ENCODE measurements around the gene FBXO3.
A peak's percentile ranks its signal among the peaks of the same experiment; 100 is the strongest.

Gene FBXO3

DNA sequence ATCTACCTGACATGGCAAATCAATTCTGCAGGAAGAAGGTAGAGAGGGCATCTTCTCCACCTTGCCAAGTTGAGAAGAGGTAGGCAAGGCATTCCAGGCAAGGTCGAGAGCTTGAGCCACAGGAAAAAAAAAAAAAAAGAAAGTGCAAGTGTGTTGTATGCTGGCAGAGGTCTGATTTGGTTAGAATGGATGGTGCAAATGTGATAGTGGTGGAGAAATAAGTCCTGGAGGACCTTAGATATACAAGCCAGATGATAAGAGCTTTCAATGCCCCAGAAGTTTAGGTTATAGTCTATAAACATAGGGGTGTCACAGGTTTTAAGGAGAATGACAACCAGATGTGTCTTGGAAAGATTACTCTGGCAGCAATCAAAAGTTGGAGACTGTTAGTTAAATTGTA lies 1.4 kb downstream of the FBXO3 start:
- DNase-seq (ENCODE audit: low spot score) = no peak

DNA sequence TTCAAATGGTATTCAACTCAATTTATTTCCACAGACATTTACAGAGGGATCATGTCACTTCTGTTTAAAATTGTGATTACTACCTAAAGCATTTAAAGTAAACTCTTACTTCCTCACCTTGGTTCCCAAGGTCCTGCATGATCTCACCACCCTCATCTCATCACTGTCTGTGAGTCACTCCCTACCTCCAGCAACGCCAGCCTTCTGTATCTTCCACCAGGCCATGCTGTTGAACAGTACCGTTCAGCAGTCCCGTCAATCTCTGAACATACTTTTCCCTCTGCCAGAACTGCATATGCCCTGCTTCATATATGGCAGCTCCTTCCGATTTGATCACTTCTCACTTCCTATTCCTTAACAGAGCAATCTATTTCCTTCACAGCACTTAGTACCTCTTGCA lies 2.0 kb downstream of the FBXO3 start:
- DNase-seq (ENCODE audit: low spot score) = no peak

DNA sequence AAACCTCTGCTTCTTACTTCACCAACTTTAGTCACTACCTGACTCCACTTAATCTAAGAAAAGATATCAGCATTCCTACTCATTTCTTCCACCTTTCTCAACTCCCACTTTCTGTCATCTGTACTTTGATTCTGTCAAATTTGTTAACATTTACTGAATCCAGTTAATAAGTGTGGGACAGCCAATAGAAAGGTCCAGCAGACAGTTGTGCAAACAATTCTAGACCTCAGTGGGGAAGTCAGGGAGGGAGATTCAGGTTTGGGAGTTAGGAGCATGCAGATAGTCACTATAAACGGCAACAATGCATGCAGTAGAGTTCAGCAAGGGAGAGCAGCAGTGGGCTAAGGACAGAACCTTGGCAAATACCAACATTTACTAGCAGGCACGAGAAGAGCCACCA lies 4.1 kb downstream of the FBXO3 start:
- DNase-seq (ENCODE audit: low spot score) = no peak

DNA sequence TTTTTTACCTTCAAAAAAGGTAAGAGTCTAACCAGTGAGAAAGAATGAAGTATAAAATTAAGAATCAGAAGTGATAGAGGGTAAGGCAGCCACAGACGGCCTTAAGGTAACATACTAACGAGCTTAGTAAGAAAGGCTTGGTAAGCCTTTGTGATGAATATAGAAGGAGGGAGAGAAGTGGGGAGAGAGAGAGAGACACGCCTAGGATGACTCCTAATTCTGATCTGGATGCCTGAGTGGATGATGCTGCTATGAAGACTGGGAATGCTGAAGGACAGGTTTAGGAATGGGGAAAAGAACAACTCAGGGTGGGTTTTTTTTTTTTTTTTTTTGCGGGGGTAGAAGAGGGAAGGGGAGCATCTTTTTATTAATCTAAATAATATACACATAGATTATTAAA lies 4.8 kb downstream of the FBXO3 start:
- no peak for DNase-seq (ENCODE audit: low spot score)

DNA sequence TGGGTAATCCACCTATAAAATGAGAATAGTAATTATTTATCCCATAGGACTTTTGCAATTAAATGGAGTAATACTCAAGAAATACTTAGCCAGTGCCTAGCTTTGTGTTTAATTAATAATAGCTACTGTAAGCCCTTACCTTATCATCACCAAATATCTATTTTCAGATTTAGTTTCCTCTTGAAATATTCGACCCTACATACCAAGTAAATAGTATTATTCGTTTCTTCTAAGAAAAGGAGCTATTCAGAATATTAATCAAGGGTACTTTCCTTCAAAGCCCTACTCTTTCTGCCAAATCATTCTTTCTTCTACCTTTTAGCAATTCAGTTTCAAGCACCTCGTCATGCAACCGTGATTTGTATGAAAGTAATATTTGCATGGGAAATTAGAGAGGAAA lies 6.7 kb downstream of the FBXO3 start:
- no peak for DNase-seq (ENCODE audit: low spot score)

DNA sequence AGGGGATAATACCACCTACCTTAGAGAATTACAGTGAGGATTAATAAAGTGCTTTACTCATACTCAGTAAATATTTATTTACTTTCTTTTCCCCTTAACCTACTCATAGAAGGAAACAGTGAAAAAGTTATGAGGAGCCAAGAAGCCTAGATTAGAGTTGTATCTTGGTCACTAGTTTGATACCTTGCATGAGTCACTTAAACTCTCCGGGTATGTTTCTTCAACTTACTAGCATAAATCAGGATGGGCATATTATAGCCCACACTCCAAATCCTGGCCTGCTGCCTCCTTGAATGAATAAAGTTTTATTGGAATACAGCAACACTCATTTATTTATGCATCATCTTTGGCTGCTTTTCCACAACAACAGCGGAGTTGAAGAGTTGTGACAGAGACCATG lies 8.2 kb downstream of the FBXO3 start:
- DNase-seq (ENCODE audit: low spot score) = no peak

DNA sequence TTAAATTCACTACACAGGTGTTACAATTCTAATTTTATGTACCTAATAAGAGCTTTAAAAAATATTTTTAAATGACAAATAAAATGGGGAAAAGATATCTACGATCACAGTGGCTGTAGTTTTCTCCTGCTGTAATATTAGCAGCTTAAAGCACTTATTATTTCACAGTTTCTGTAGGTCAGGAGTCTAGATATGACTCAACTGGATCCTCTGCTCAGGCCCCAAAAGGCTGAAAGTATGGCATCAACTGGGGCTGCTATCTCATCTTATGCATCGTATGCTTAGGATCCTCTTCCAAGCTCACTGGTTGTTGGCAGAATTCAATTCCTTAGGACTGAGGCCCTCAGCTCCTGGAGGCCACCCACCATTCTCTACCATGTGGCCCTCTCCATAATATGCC lies 12.8 kb downstream of the FBXO3 start:
- no peak for DNase-seq (ENCODE audit: low spot score)

DNA sequence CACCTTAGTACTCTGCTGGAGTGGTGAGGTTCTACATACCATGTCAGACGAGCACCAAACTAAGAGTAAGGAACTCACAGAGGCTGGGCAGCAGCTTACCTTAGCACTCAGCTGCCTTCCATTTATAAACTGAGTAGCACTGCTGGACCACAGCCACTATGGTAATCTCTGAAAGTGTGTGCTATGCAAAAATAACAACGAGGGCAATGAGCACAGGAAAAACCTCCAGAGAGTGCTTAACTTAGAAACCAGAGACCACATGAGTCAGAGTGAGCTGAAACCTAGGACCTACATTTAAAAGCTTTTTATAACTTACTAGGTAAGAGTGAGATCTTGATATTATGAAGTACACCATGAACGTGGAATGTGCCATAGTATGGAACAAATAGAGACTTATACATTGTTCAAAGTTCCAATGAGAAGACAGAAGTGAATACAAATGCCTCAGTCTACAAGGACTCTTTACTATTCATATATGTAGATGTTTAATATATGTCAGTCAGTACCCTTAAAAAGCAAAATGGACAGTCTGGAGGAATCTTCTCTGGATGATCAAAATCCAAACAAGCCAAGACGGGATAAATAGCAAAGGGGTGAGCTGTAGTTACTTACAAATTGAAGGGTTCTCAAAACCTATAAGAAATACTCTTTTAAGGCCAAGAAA lies 20.9 kb downstream of the FBXO3 start:
- no peak for DNase-seq (ENCODE audit: low spot score)

DNA sequence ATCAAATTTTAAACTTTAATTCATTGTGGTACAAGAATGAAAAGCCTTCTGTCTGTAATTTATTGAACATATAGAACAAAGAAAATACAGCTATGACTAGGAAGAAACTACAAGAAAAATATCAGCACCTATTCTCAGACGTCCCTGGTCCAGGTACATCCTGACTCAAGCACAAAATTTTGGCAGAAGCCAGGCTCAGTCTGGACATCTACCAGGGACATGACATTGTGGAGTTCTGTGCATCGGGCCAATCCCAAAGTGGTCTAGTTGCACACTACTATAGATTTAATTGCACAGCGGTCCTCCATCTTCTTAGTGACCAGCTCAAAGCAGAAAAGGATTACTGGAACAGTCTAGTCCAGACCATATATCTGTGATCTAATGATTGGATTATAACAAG lies 22.4 kb downstream of the FBXO3 start:
- DNase-seq (ENCODE audit: low spot score) = no peak

DNA sequence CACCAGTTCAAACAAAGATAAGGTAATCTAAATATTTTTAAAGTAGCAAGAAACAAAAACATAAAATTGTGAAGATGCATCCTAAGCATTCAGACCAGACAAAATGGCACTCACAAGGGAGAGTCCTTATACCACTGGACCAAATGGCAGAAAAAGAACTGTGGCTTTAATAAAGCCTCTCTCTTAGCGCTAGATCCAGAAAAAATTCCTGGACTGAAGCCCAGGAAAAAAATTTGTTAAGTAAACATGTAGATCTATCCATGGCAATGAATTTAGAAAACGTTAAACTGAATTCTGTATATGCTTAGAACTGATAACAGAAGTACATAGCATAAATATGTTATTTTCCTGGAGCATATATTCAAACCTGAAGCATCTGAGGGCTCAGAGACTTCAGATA lies 26.3 kb downstream of the FBXO3 start:
- DNase-seq (ENCODE audit: low spot score) = no peak

DNA sequence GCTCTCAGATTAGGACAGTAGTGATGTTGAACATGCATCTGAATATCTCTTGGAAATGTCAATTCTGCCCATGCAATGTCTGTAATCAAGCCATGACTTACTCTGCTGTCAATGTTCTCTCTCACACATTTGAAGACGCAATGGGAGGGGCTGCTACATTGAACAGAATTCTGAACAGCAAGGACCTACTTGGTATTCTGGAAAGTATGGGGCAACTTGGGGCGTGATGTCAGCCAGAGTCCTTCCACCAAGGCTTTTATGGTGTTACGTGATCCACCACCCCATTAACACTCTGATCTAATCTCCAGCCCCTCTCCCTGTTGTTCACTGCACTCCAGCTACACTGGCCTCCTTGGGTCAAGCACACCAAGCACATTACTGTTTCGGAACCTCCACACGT lies 31.0 kb downstream of the FBXO3 start:
- no peak for DNase-seq (ENCODE audit: low spot score)

DNA sequence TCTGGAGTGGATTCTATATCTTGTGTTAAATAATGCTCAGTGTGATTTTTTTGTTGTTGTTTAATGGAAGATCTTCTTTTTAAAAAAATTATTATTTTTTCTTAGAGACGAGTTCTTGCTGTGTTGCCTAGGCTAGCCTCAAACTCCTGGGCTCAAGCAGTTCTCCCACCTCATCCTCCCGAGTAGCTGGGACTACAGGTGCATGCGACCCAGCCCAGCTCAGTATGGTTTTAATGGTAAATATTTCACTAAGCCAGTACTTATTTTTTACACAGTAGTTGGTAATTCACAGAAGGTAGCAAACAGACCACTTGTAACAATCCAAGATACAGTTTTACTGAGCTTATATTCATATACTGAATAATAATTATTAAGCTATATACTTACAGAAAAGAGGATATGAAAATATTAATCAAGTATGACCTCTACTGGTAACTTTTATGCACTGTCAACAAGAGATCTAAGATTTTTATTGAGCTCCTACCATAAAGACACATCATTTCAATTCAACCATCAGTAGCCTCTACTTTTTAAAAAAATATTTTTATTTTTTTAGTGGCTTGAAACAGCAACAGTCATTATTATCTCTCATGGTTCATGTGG lies 32.0 kb downstream of the FBXO3 start:
- DNase-seq (ENCODE audit: low spot score) = peak; percentile 50

DNA sequence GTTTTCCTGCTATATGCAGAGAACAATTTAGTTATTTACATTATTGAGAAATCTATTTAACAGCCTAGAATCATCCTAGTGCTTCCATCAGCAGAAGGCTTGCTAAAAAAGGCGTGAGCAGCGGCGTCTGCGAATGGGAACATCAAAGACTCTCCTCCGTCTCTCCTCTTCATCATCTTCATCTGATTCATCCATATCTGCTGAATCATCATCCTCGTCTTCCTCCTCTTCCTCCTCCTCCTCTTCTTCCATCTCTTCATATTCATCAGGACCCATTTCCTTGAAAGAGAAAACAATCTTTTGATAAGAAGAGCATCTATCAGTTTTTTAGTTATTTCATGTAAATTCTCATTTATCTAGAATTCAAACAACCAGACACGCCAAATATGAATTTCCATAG lies 32.5 kb downstream of the FBXO3 start:
- DNase-seq (ENCODE audit: low spot score) = no peak

DNA sequence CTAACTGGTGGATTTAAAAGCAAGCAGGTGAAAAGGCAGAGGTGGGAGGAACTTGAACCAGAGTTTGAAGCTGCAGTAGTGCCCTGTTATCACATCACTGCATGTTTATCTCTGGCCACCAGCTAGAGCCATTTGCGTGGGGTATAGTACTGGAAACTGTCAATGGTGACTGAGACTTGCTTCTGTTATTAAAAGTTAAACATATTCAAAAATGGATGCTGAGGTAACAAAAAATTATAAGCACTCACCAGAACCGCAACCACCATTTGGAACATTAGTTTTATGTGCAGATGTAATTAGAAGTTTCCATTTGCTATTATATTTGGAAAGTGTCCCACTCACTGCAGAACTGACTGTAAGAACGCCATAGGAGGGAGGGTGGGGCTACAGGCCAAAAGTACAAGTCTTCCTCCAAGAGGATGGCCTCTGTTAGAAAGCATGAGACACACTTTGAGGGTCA lies 36.9 kb downstream of the FBXO3 start:
- DNase-seq (ENCODE audit: low spot score) = no peak

DNA sequence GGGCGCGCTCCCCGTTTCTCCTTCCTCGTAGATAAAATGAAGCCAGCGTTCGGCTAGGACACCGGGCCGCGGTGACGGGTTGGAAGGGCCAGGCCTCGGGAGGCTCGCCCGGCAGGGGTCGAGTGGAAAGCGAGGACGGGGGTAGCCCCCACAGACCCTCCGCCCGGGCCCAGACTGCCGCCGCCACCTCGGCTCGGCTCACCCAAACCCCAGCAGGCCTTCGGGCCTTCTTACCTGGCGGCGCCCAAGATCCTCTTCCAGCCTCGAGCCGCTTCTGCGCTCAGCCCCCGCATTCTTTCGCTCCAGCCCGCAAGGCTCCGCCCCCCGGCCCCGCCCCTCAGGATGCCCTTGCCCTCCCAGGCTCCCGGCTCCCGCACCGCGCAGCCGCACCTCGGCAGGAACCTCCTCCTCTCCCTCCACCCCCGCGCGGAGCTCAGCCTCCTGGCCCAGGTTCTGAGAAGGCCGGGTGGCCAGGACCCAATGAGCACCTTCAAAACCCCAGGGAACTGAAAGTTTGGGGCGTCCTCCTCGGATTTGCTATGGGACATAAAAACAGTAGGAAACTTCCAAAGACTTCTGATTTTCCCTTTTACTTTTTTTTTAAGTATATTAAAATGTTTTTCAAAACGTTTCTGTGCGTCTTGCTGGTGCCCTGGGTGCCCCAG lies 38.0 kb downstream of the FBXO3 start, which contains the start of gene CD59:
Gene CD59, minus strand, starts transcription at position 276 of the 665 bp plus-strand sequence. CDS start 13,978 bp downstream, outside the sequence.
- peak; percentile 99 for DNase-seq (ENCODE audit: low spot score)

DNA sequence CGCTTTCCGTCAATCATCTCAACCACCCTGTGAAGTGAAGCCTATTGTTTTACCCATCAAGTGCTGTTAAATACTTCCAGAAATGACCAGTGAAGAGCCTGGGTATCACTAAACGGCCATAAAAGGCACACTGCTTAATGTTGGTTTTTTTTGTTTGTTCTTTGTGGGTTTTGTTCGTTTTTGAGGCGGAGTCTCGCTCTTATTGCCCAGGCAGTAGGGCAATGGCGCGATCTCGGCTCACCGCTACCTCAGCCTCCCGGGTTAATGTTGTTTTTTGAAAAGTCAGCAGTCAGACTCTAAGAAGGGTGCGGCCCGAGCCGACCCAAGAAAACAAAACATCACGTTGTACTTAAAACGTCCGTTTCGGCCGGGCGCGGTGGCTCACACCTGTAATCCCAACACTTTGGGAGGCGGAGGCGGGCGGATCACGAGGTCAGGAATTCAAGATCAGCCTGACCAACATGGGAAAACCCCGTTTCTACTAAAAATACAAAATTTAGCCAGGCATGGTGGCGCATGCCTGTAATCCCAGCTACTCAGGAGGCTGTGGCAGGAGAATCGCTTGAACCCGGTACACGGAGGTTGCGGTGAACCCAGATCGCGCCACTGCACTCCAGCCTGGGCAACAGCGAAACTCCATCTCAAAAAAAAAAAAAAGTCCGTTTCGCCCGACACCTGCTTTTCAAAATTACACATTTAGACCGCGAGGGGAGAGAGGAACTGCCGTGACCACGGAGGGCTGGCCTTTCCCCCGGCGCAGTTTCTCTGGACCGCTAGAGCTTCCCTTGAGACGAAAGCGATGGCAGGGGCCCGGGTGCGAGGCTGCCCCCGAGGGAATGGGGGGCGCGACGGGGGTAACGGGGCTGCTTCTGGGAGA lies 38.8 kb downstream of the FBXO3 start:
- peak; percentile 52 for DNase-seq (ENCODE audit: low spot score)

DNA sequence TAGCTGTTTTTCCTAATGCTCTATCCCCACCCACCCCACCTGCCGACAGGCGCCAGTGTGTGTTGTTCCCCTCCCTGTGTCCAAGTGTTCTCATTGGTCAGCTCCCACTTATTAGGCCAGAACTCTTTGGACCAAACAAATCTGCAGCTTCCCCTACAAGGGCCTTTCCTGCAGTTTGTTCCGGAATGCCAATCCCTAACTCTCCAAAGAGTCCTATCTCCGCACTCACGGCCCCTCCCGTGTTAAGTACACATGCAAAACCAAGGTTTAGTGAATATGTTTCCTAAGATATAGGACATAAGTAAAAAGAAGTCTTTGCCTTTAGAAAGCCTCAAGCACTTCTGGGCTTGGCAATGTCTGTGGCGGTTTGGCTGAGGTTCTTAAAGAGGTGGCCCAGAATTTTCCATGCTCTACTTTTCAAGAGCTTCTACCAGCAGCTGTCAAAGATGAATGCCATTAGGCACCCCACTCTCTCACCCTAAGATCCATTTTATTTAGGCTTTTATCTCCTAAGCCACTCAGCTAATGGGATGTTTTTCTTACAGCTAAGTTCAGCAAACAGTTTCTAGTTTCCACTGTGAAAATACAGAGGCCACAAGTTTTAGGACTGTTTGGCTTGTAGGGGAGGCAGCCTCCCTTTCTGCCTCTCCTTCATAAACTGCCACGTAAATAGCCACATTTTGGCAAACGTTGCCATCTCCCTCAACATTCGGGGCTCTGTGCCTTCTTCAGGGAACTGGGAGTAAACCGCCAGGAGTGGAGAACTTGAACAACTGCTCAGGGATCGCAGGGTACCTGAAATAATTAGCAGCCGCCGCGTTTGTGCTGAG lies 39.7 kb downstream of the FBXO3 start:
- DNase-seq (ENCODE audit: low spot score) = no peak

DNA sequence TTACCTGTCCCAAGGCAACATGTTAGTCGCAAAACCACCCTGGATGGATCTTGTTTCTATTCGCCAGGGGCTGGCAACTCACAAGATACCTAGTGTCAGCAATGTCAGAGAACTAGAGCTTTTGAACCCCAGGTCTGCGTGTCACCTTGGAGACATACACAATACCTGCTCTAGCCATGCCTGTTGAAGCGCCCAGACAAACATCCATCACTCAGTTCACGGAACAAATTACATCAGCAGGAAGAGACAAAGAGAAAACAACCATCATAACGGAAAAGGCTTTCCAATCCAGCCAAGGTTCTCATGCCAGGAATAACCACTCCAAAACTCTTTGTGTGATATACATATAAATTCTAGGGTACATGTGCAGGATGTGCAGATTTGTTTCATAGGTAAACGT lies 40.3 kb downstream of the FBXO3 start:
- no peak for DNase-seq (ENCODE audit: low spot score)

DNA sequence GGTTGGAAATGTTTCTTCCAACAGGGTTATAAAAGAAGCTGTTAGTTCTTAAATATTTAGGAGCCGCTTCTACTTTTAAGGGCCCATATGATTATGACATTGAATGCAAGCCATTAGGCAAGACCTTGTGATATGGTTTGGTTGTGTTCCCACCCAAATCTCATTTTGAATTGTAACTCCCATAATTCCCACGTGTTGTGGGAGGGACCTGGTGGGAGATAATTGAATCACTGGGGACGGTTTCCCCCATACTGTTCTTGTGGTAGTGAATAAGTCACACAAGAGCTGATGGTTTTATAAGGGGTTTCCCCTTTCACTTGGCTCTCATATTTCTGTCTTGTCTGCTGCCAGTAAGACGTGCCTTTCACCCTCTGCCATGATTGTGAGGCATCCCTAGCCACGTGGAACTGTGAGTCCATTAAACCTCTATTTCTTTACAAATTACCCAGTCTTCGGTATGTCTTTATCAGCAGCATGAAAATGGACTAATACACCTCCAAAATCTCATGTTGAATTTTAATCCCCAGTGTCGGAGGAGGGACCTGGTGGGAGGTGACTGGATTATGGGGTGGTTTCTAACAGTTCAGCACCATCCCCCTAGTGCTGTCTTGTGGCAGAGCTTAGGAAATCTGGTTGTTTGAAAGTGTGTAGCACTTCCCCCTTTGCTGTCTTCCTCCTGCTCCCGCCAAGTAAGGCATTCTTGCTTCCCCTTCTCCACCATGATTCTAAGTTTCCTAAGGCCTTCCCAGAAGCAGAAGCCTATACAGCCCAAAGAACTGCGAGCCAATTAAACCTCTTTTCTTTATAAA lies 42.4 kb downstream of the FBXO3 start:
- DNase-seq (ENCODE audit: low spot score) = no peak

DNA sequence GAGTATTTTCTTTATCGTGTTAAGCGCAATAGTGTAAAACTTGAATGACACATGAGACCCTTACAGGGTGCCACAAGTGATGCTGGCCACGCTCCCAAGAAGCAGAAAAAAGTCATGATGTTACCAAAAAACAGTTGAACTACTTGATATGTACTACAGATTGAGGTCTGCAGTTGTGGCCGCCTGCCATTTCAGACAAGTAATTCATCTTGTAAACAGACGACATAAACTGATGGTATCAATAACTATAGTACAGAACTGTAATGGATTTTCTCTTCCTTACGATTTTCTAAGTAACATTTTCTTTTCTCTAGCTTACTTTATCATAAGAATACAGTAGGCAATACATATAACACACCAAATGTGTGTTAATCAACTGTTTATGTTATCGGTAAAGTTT lies 43.6 kb downstream of the FBXO3 start:
- DNase-seq (ENCODE audit: low spot score) = no peak

Data from GM03348 (cell line).